ENCODE measurements around the gene MADCAM1. TPM values are rescaled to one million over a fixed set of nuclear protein-coding genes. Genes with fewer than 3 reads are reported as not detected.

Gene MADCAM1
- total and polyA plus RNA-seq, 2 of the 8 experiments (the other 6 are each of a cell fraction or from before 2014, with no cell fraction given): 2.3 to 3.0 TPM

GRCh38 chr19:488505-489417 is 7.5 kb upstream of the MADCAM1 start (continued):
- TF ChIP-seq CTCF (IDR thresholded peaks at IDR 0.05; ENCODE audit: control extremely low read depth in 1 of 3, insufficient read depth in 1 of 3, low read depth in 1 of 3, low read length in 3 of 3) (no peak), CEBPB (IDR thresholded peaks at IDR 0.05; ENCODE audit: low read depth, low read length) (no peak), EZH2 (IDR thresholded peaks at IDR 0.05; ENCODE audit: low read depth, low read length, severe bottlenecking) (no peak), ATF2 (IDR thresholded peaks at IDR 0.05; ENCODE audit: low read length) (no peak), CBX5 (IDR thresholded peaks at IDR 0.05; ENCODE audit: low read depth, low read length) (no peak), TCF12 (IDR thresholded peaks at IDR 0.05; ENCODE audit: low read depth, low read length) (no peak), BRCA1 (IDR thresholded peaks at IDR 0.05; ENCODE audit: low read depth, low read length) (no peak), TAF7 (optimal IDR thresholded peaks at IDR 0.05; ENCODE audit: borderline replicate concordance, low read depth, low read length) (peak; percentile 51), ATF3 (IDR thresholded peaks at IDR 0.05; ENCODE audit: insufficient read depth, low read depth, low read length) (no peak), GTF2F1 (IDR thresholded peaks at IDR 0.05; ENCODE audit: borderline replicate concordance, low read depth, low read length) (no peak), MAX (IDR thresholded peaks at IDR 0.05) (peak; percentile 19; the same call in 1 of the 2 replicates), POLR2AphosphoS5 (IDR thresholded peaks at IDR 0.05; ENCODE audit: low read depth, low read length) (no peak), RBBP5 (IDR thresholded peaks at IDR 0.05; ENCODE audit: borderline replicate concordance, low read depth, low read length) (no peak), CHD1 (IDR thresholded peaks at IDR 0.05; ENCODE audit: low read depth, low read length) (no peak), BACH1 (IDR thresholded peaks at IDR 0.05; ENCODE audit: low read length) (peak; percentile 33; the same call in 1 of the 2 replicates), SP4 (IDR thresholded peaks at IDR 0.05; ENCODE audit: low read length) (no peak), RNF2 (IDR thresholded peaks at IDR 0.05; ENCODE audit: borderline replicate concordance, low read depth, low read length, missing control alignments, poor library complexity, severe bottlenecking) (no peak), SIN3A (conservative IDR thresholded peaks at IDR 0.05 in 1 of 2, IDR thresholded peaks at IDR 0.05 in 1 of 2; ENCODE audit: low read depth in 1 of 2, low read length in 2 of 2) (peak; percentile 53 to 64; a peak in 2 of 4 replicates)
